ENCODE measurements around the gene DHTKD1. TPM values are rescaled to one million over a fixed set of nuclear protein-coding genes. Genes with fewer than 3 reads are reported as not detected.
"Not testable (repeated sequence)": the region's sequence is repeated elsewhere in the genome, so short reads cannot be mapped to it uniquely, and the experiment has no call there.

DHTKD1 gene
- polyA plus RNA-seq, 1 of the 3 experiments (the other 2 are of a cell fraction) = 17.7 TPM

GRCh38 chr10:12165999-12166775 is 97.4 kb downstream of the DHTKD1 start:
- H3K27me3 ChIP-seq (ENCODE audit: insufficient read depth) = no peaks in the 10 kb centered on the region
- no peak overlapping the region for H3K4me3 ChIP-seq (ENCODE audit: low read depth in 2 of 2, low read length in 1 of 2)
- POLR2A ChIA-PET = no interaction called here
- CTCF ChIA-PET = no interaction called here
- H3K79me2 ChIP-seq (ENCODE audit: insufficient read depth) = no peaks in the 10 kb centered on the region
- peak overlapping the region in 1 of 2 experiments; percentile 81; a peak in 3 of 4 replicates for H3K27ac ChIP-seq (ENCODE audit: low read depth in 2 of 2, low read length in 1 of 2)
- H3F3A ChIP-seq (replicated peaks; ENCODE audit: insufficient read depth) = peaks cover 5% of the 10 kb centered on the region
- DNase-seq = peak; percentile 71
- H3K4me2 ChIP-seq = no peak overlapping the region
- H4K20me1 ChIP-seq (ENCODE audit: insufficient read depth) = no peaks in the 10 kb centered on the region
- H3K9me3 ChIP-seq = no peaks in the 10 kb centered on the region
- peaks cover 64 to 82% of the 10 kb centered on the region in 2 experiments for H3K36me3 ChIP-seq (replicated peaks in 1 of 2; ENCODE audit: control insufficient read depth in 1 of 2, insufficient read depth in 2 of 2, low read length in 1 of 2)
- WGBS (ENCODE audit: low lambda C conversion rate) = 66% methylated on average over 6 of the region's 6 CpGs
- H3K4me1 ChIP-seq (ENCODE audit: control insufficient read depth in 1 of 2, insufficient read depth in 2 of 2, low read depth in 1 of 2, low read length in 1 of 2) = peaks cover 0 to 13% of the 10 kb centered on the region in 2 experiments; a peak in 2 of 4 replicates
- no peak overlapping the region for H3K9ac ChIP-seq
- no peak overlapping the region for H2AFZ ChIP-seq (ENCODE audit: low read depth)
- H3K9me2 ChIP-seq = no peaks in the 10 kb centered on the region
- TF ChIP-seq GATA2 (CRISPR knock-in tag; IDR thresholded peaks at IDR 0.05) (peak; percentile 52), EZH2phosphoT487 (IDR thresholded peaks at IDR 0.05; ENCODE audit: borderline replicate concordance, low read depth) (no peak), POLR2AphosphoS5 (IDR thresholded peaks at IDR 0.05; ENCODE audit: low read depth, low read length) (no peak), MEF2A (IDR thresholded peaks at IDR 0.05; ENCODE audit: borderline replicate concordance, low read depth) (no peak), MXI1 (IDR thresholded peaks at IDR 0.05; ENCODE audit: low read depth, low read length) (peak; percentile 68), TCF12 (IDR thresholded peaks at IDR 0.05) (no peak), CHD2 (IDR thresholded peaks at IDR 0.05; ENCODE audit: low read length, partially characterized antibody) (peak; percentile 30)

DNA sequence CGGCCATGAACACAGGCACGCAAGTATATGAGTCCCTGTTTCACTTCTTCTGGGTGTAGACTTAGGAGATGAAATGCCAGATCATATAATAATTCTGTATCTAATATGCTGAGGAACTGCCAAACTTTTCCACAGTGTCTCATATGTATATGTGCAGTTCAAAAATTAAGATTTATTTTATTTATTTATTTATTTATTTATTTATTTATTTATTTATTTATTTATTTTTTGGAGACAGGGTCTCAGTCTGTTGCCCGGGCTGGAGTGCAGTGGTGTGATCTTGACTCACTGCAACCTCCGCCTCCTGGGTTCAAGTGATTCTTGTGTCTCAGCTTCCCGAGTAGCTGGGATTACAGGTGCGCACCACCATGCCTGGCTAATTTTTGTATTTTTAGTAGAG is 102.8 kb downstream of the DHTKD1 start:
- H3K4me1 ChIP-seq (ENCODE audit: control insufficient read depth in 1 of 2, insufficient read depth in 2 of 2, low read depth in 1 of 2, low read length in 1 of 2); H3K27ac ChIP-seq (ENCODE audit: low read depth in 2 of 2, low read length in 1 of 2); H3K79me2 ChIP-seq (ENCODE audit: insufficient read depth); H2AFZ ChIP-seq (ENCODE audit: low read depth); H3F3A ChIP-seq (replicated peaks; ENCODE audit: insufficient read depth); H3K4me2 ChIP-seq; H4K20me1 ChIP-seq (ENCODE audit: insufficient read depth); H3K4me3 ChIP-seq (ENCODE audit: low read depth in 2 of 2, low read length in 1 of 2); H3K9me3 ChIP-seq; H3K27me3 ChIP-seq (ENCODE audit: insufficient read depth); H3K9ac ChIP-seq; POLR2A ChIA-PET; H3K9me2 ChIP-seq; DNase-seq: not testable (repeated sequence)
- CTCF ChIA-PET = interaction anchor here (0.9 kb wide), 1 partner anchor 9 kb away, joined by 4 read pairs; no protein-coding TSS in a partner anchor
- peaks cover 50 to 52% of the 10 kb centered on the region in 2 experiments for H3K36me3 ChIP-seq (replicated peaks in 1 of 2; ENCODE audit: control insufficient read depth in 1 of 2, insufficient read depth in 2 of 2, low read length in 1 of 2)
- WGBS (ENCODE audit: low lambda C conversion rate) = 90% methylated on average over 6 of the region's 6 CpGs

Small RNA genes lying within 50 kb of the gene (small RNA-seq; reads per million reads assigned to genes)
- 0 reads per million in 7 experiments for gene MIR548AK
- gene RNU6-88P = 0 to 4.2 (median 0) reads per million in 7 experiments

Other genes starting within 250 kb of the DHTKD1 start
- 0.86 and 0.95 TPM in 2 replicates for gene PROSER2, start 245.6 kb upstream of the DHTKD1 start, polyA plus RNA-seq (2012; rRNA removed)
- gene UPF2, start 26.1 kb upstream of the DHTKD1 start, polyA plus RNA-seq (2012; rRNA removed) = 4.7 and 6.4 TPM in 2 replicates
- 11.9 and 18.9 TPM in 2 replicates for gene SEC61A2, start 60.7 kb downstream of the DHTKD1 start, polyA plus RNA-seq (2012; rRNA removed)
- 61.2 and 70.7 TPM in 2 replicates for gene NUDT5, start 126.9 kb downstream of the DHTKD1 start, polyA plus RNA-seq (2012; rRNA removed)
- gene CDC123, start 127.2 kb downstream of the DHTKD1 start, polyA plus RNA-seq (2012; rRNA removed) = 139 and 141 TPM in 2 replicates